Fibroblast of skin of back (primary cell): Measurements from ENCODE around the gene RPS17.
"Not testable (repeated sequence)": the region's sequence is repeated elsewhere in the genome, so short reads cannot be mapped to it uniquely, and the experiment has no call there.

ENCODE experiments used
- DNase-seq: peaks from one replicate; pipeline ENCODE4 v3.0.0-alpha.2; 2013

RPS17 gene

DNA sequence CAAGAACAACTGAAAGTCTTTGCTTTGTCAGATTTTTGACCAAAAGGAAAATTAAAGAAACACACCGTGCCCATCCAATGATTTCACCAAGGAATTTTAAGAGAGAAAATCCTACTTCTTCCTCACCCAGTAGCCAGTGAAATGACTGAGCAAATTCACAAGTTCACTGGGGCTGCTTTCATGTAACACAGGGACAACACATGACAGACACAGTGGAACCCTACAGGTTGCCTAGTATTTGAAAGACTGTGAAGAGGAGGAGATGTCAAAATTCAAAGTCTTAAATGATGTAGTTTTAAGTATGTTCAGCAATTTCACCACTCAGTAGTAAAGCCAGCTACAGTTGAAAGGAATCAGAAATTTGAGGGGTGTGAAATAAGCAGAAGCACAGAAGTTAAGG is 33.2 kb downstream of the RPS17 start:
- DNase-seq: not testable (repeated sequence)

DNA sequence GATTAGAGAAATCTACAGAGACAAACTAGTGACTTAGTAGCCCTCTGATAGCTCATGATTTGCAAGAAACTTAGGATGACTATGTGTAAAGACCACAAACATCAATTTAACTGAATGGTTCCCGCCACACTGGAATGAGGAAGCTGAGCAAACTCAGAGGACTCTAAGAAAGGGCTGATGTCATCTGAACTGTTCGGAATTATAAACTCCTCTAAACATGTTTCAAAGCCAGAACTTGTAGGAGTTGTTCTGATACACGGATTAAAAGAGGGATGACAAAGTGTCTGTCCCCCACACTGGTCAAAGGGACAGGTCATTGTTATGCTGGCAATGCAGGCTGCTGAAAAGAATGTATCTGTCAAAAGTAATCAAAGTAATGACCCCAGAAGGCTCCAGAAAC is 34.4 kb downstream of the RPS17 start:
- DNase-seq: not testable (repeated sequence)

DNA sequence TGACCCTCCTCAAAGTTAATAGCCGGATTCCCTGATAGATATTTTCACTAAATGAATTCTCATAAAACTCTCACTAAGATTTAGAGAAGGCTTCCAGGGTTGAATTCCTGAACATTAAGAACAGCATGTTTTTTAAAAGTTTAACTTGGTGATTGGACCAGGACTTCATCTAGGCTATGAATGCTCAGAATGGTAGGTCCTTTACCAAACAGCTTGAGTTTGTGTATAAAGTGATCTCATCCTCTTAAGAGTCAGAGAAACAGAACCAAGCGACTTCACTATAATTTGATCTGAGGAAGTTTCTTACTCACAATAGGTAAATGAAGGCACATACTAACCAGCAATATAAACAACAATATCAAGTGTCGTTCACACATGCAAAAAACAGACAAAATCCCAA is 36.2 kb downstream of the RPS17 start:
- not testable (repeated sequence) for DNase-seq

DNA sequence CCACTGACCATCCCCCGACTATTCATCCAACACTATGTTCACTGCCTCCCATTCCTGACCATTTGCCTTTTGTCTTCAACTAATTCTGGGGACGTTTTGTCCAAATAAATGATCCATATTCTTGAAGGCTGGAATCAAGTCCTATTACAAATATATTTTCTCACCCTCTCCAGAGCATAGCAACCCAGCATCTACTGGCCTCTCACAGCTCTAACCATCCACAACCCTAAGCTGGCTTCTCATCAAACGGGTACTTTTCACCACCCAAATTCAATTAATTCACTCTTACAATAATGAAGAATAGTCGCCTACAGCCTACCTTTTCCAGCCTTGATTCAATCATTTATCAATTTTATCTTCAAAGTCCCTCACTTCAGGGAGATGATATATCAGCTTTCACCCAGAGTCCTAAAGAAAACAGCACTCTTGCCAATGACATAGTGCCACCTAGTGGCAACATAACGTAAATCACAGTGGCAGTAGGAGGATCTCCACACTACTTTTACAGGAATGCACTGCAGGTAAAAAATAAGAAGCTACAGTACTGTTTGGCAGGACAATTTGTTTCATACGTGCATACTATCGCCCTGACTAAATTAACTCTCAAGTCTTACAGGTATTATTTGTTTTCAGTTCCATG is 37.4 kb downstream of the RPS17 start:
- not testable (repeated sequence) for DNase-seq

DNA sequence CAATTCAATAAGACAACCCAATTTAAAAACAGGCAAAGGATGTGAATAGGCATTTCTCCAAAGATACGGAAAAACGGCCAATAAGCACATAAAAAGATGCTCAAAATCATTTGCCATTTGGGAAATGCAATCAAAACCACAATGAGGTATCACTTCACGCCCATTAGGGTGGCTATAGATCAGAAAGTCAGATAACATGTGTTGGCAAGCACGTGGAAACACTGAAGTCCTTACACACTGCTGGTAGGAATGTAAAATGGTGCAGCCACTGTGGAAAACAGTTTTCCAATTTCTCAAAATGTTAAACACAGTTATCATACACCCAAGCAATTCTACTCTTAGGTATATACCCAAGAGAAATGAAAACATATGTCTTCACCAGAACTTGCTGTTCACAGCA is 39.5 kb downstream of the RPS17 start:
- not testable (repeated sequence) for DNase-seq

DNA sequence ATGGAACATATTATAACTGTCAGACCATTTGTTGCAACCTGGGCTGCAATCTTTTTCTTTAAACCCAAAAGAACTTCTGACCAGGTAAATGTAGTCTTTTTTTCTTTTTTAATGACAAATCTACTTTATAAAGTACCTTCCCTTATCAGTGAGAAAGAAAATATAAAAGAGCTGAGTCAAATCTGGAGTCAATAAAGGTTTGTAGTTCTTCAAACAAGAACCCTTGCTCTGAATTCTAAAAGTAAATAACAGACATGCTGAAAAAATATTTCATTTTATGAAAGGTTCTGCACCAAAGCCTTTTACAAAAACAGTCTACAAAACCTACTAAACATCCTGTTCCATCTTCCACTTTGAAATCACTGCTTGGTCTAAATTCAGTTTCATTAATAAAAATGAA is 42.3 kb downstream of the RPS17 start:
- DNase-seq: not testable (repeated sequence)

DNA sequence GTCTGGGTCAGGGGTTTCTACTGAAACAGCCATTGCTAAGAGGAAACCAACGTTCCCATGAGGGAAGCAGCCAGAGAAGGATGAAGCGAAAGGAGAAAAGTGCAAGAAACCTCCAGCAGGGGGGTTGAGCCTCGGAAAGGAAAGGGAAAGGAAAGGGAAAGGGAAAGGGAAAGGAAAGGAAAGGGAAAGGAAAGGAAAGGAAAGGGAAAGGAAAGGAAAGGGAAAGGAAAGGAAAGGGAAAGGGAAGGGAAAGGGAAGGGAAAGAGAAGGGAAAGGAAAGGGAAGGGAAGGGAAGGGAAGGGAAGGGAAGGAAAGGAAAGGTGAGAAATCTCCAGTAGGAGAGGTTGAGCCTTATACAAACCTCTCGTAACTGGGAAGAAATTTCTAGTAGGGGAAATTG is 52.0 kb downstream of the RPS17 start:
- not testable (repeated sequence) for DNase-seq

DNA sequence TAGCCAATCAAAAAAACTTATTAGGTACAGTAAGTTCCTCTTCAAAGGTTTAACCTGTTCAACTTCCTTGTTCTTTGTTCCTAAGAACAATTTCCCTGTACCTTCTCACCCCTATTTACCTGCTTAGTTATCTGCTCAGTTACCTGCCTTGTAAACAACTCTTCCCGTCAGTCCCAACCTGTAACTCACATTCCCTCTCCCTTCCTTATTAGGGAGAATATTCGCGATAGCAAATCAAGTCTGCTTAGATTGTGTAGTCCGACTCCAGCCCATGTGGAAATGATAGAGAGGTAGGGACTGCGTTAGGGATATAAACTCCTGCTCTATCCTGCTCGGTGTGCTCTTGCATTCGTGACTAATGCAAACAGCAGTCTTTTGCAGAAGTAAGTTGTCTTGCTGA is 53.2 kb downstream of the RPS17 start:
- DNase-seq: not testable (repeated sequence)
